Smooth muscle cell (in vitro differentiated cells): ENCODE results near the gene TNS3. TPM values are rescaled to one million over a fixed set of nuclear protein-coding genes. Genes with fewer than 3 reads are reported as not detected.

Source experiments
- DNase-seq: peaks from one replicate; lab custom pipeline; 2025; ENCODE audit not compliant: unreplicated experiment; lab: John Stamatoyannopoulos, UW
- H2AFZ ChIP-seq: fragments of 200-600 bp; sonication (generic); 2 replicates; pipeline ENCODE4 v1.6.0; 2016; ENCODE audit warnings: antibody characterized with exemption, low read depth, mild to moderate bottlenecking
- H3F3A ChIP-seq: fragments of 200-600 bp; sonication (generic); 2 replicates; pipeline ENCODE4 v1.6.0; 2017; ENCODE audit warnings: antibody characterized with exemption, low read depth
- H3K27ac ChIP-seq: fragments of 200-600 bp; sonication (generic); 2 replicates; pipeline ENCODE4 v1.5.1; 2016; ENCODE audit warnings: low read depth, mild to moderate bottlenecking
- H3K27me3 ChIP-seq: fragments of 200-600 bp; sonication (generic); 2 replicates; pipeline ENCODE4 v1.6.1; 2016; ENCODE audit warnings: low read depth, mild to moderate bottlenecking
- H3K36me3 ChIP-seq: fragments of 200-600 bp; sonication (generic); 2 replicates; pipeline ENCODE4 v1.5.1; 2016; ENCODE audit warnings: low read depth
- H3K4me1 ChIP-seq: fragments of 200-600 bp; sonication (generic); 2 replicates; pipeline ENCODE4 v1.5.1; 2016; ENCODE audit warnings: low read depth
- H3K4me2 ChIP-seq: fragments of 200-600 bp; sonication (generic); 2 replicates; pipeline ENCODE4 v1.6.0; 2016; ENCODE audit warnings: mild to moderate bottlenecking
- H3K4me3 ChIP-seq: fragments of 200-600 bp; sonication (generic); 2 replicates; pipeline ENCODE4 v1.5.1; 2016; ENCODE audit warnings: mild to moderate bottlenecking
- H3K79me2 ChIP-seq: fragments of 200-600 bp; sonication (generic); 2 replicates; pipeline ENCODE4 v1.6.0; 2016; ENCODE audit warnings: low read depth, mild to moderate bottlenecking
- H3K9ac ChIP-seq: fragments of 200-600 bp; sonication (generic); 2 replicates; pipeline ENCODE4 v1.6.0; 2016; ENCODE audit warnings: low read depth
- H3K9me3 ChIP-seq: fragments of 200-600 bp; sonication (generic); replicated peaks from 2 replicates; pipeline ENCODE4 v1.5.1; 2016; ENCODE audit warnings: low read depth
- H4K20me1 ChIP-seq: fragments of 200-600 bp; sonication (generic); 2 replicates; pipeline ENCODE4 v1.6.0; 2016; ENCODE audit warnings: low read depth
- WGBS: methylation state at CpG from one replicate; pipeline ENCODE4 v1.1.7; 2016; ENCODE audit warnings: low lambda C conversion rate; 5-methylcytosine and 5-hydroxymethylcytosine counted together
- polyA plus RNA-seq: library from polyadenylated mRNA; unstranded; fragments of >200 nt; fragmentation: Nextera tagmentation; extraction: Ambion mirVana; gene quantifications from 2 replicates; pipeline ENCODE4 v1.2.1, GENCODE V29; 2016
- total RNA-seq: library from RNA; depleted of rRNA; stranded (reverse); fragments of >200 nt; gene quantifications from 2 replicates; pipeline ENCODE4 v1.2.3, GENCODE V29; 2014
- TF ChIP-seq, protein P1 (sequence below): fragments of 200-600 bp; sonication (generic); IDR thresholded peaks from 2 replicates; pipeline ENCODE4 v1.5.1; 2017; ENCODE audit warnings: borderline replicate concordance, mild to moderate bottlenecking, antibody characterized with exemption; ENCODE audit not compliant: insufficient read depth, poor library complexity, severe bottlenecking

The TNS3 gene
- total and polyA plus RNA-seq, 2 experiments from 2014 or later = 32.6 to 50.5 TPM

DNA sequence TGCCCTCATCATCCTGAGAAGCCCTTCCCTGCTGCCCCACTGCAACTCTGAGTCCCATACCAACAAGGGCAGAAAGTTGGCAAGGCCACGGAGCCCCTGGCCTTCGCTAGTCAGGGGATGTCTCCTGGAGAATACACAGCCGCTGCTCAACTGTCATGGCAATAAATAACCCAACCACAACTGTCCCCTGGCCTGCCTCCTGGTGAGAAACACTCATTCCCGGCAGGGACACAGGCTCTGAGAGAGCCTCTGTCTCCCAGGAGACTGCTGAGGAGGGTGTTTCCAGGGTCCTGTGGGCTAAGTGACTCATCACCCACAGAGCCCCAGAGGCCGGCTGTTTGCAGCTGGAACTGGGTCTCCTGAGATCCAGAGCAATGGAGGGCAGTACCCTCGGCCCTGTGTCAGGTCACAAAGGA, 354.1 kb downstream of the TNS3 start:
- H3K27ac ChIP-seq = peak overlapping the region; percentile 39
- peak overlapping the region; percentile 49 for H3K4me2 ChIP-seq
- no peaks in the 10 kb centered on the region for H4K20me1 ChIP-seq
- H2AFZ ChIP-seq = no peak overlapping the region
- H3K27me3 ChIP-seq = no peaks in the 10 kb centered on the region
- H3F3A ChIP-seq = no peaks in the 10 kb centered on the region
- H3K4me3 ChIP-seq = no peak overlapping the region
- H3K79me2 ChIP-seq = no peaks in the 10 kb centered on the region
- no peaks in the 10 kb centered on the region for H3K9me3 ChIP-seq
- H3K9ac ChIP-seq = no peak overlapping the region
- no peaks in the 10 kb centered on the region for H3K36me3 ChIP-seq
- WGBS = 6% methylated on average over 6 of the region's 6 CpGs
- TF ChIP-seq, protein P1, sequence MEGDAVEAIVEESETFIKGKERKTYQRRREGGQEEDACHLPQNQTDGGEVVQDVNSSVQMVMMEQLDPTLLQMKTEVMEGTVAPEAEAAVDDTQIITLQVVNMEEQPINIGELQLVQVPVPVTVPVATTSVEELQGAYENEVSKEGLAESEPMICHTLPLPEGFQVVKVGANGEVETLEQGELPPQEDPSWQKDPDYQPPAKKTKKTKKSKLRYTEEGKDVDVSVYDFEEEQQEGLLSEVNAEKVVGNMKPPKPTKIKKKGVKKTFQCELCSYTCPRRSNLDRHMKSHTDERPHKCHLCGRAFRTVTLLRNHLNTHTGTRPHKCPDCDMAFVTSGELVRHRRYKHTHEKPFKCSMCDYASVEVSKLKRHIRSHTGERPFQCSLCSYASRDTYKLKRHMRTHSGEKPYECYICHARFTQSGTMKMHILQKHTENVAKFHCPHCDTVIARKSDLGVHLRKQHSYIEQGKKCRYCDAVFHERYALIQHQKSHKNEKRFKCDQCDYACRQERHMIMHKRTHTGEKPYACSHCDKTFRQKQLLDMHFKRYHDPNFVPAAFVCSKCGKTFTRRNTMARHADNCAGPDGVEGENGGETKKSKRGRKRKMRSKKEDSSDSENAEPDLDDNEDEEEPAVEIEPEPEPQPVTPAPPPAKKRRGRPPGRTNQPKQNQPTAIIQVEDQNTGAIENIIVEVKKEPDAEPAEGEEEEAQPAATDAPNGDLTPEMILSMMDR = no peak
- no peak for DNase-seq
- no peaks in the 10 kb centered on the region for H3K4me1 ChIP-seq

DNA sequence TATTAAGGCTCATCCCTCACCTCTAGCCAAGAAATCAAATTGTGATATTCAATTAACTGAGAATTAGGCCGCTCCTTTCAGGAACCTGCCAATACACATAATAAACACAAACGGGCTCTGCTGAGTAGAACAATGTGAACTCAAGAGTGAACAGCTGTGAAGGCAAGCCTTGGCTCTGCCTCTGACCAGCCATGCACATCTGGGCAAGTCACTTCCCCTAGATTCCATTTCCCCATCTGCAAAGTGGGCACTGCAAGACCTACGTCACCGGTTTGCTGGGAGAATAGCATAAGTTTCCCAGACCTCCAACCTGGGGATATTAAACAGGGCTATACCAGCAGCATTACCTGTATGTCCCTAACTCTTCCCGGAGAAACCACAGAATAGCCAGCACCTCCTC, 355.2 kb downstream of the TNS3 start:
- Histone ChIP-seq H3K27me3 (no peaks in the 10 kb centered on the region), H3K79me2 (no peaks in the 10 kb centered on the region), H3K4me2 (no peak overlapping the region), H4K20me1 (no peaks in the 10 kb centered on the region), H3K4me1 (no peaks in the 10 kb centered on the region), H3K4me3 (no peak overlapping the region), H3K9ac (no peak overlapping the region), H3K27ac (no peak overlapping the region), H3K9me3 (no peaks in the 10 kb centered on the region), H3K36me3 (no peaks in the 10 kb centered on the region), H3F3A (no peaks in the 10 kb centered on the region), H2AFZ (no peak overlapping the region)
- TF ChIP-seq, protein P1 = no peak
- WGBS = 90% methylated on average over 5 of the region's 5 CpGs
- no peak for DNase-seq

DNA sequence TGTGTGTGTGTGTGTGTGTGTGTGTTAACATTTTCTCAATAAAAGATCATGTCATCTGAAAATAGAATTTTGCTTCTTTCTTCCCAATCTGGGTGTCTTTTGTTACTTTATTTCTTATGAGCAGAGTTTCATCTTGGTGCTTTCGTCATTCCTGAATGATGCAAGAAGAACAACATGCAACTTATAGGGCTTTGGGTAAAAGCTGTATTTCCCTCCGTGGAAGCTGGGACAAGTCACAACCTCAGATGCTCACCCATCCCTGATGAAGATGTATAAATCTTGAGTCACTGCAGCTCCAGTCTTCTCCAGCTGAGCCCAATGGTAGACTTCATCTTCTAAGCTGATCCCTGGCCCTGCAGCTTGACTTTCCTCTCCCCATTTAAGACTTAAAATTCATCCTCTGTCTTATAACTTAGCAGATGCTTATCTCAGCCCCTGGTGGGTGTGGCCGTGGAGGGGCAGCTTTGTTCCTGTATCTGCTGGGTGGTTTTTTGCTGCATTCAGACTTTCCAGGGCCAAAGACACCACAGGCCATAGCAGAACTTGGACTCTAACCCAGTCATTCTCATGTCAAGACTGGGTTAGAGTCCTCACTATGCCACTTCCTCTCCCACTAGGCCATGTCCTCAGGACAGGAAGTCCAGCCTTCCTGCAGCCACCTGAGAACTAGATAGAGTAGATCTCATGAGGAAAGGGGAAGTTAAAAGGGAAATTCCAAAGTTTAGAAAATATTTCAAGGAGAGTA, 356.4 kb downstream of the TNS3 start:
- Histone ChIP-seq H2AFZ (no peak overlapping the region), H3K27ac (no peak overlapping the region), H3K27me3 (no peaks in the 10 kb centered on the region), H3K9me3 (no peaks in the 10 kb centered on the region), H3K4me2 (no peak overlapping the region), H3K4me1 (no peaks in the 10 kb centered on the region), H4K20me1 (no peaks in the 10 kb centered on the region), H3K4me3 (no peak overlapping the region), H3F3A (no peaks in the 10 kb centered on the region), H3K36me3 (no peaks in the 10 kb centered on the region), H3K79me2 (no peaks in the 10 kb centered on the region), H3K9ac (no peak overlapping the region)
- 58% methylated on average over 3 of the region's 3 CpGs for WGBS
- TF ChIP-seq, protein P1 = no peak
- no peak for DNase-seq
